ENCODE results near the gene ADAMTS13. TPM values are rescaled to one million over a fixed set of nuclear protein-coding genes. Genes with fewer than 3 reads are reported as not detected.

ADAMTS13 gene
- total RNA-seq, 2 donors from 2014 or later, result 2.0 to 2.4 TPM

GRCh38 chr9:133377721-133378216 lies 44.4 kb upstream of the ADAMTS13 start:
- Histone ChIP-seq H3K27me3 (no peaks in the 10 kb centered on the region), H3K36me3 (peaks cover 6% of the 10 kb centered on the region), H3K4me3 (no peak overlapping the region), H3K9me3 (no peaks in the 10 kb centered on the region), H3K27ac (no peak overlapping the region), H3K4me1 (peaks cover 0 to 25% of the 10 kb centered on the region in 2 donors)
- no peak for TF ChIP-seq CTCF (IDR thresholded peaks at IDR 0.05)
- DNase-seq (ENCODE audit: low spot score), result no peak

- DNase-seq (ENCODE audit: low spot score), result no peak
- no peaks in the 10 kb centered on the region for H3K27me3 ChIP-seq
- H3K27ac ChIP-seq, result no peak overlapping the region
- no peak for TF ChIP-seq CTCF (IDR thresholded peaks at IDR 0.05)
- H3K4me1 ChIP-seq, result peaks cover 0 to 18% of the 10 kb centered on the region in 2 donors
- no peak overlapping the region for H3K4me3 ChIP-seq
- H3K36me3 ChIP-seq, result no peaks in the 10 kb centered on the region
- no peaks in the 10 kb centered on the region for H3K9me3 ChIP-seq
Measured at GRCh38 chr9:133378408-133378962, 43.7 kb upstream of the ADAMTS13 start.

DNA sequence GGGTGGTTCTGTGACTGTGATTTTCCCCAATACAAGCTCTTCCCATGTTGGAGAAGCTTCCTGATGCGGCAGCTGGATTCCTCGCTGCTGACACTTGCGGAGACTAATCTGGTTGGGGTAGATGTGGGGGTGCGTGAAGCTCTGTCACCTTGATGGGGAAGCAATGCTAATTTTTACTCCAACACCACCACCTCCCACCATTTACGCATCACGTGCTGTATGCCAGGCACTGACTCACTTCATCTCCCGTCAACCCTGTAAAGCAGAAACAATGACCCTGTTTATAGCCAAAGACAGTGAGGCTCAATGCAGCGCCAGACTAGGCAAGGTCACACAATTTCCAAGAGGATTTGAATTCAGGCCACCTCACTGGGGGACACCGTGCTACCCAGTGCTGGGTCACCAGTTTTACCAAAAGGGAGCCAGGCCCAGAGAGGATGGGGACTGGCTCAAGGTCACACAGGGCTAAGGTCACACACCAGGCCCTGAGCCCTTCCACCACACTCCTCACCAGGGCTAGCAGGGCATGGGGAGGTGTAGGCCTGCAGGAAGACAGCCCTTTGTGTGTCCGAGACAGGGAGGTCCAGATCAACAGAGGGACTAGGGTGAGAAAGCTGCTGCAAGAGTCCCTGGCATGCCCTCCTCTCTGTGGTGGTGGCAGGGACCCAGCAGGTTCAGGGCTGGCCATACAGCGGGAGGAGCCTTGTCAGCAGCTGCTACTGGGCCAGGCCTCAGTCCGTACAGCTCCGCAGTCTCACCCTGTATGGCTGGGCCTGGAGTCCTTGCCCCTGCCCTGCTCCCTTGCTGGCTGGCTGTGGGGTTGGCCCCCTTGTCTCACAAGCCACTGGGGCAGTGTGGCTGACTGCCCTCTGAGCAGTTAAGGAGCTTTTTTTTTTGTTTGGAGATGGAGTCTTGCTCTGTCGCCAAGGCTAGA lies 42.7 kb upstream of the ADAMTS13 start:
- Histone ChIP-seq H3K9me3 (no peaks in the 10 kb centered on the region), H3K27me3 (no peaks in the 10 kb centered on the region), H3K4me1 (peaks cover 0 to 12% of the 10 kb centered on the region in 2 donors), H3K36me3 (no peaks in the 10 kb centered on the region), H3K4me3 (no peak overlapping the region), H3K27ac (no peak overlapping the region)
- DNase-seq (ENCODE audit: low spot score), result no peak
- no peak for TF ChIP-seq CTCF (IDR thresholded peaks at IDR 0.05)

DNA sequence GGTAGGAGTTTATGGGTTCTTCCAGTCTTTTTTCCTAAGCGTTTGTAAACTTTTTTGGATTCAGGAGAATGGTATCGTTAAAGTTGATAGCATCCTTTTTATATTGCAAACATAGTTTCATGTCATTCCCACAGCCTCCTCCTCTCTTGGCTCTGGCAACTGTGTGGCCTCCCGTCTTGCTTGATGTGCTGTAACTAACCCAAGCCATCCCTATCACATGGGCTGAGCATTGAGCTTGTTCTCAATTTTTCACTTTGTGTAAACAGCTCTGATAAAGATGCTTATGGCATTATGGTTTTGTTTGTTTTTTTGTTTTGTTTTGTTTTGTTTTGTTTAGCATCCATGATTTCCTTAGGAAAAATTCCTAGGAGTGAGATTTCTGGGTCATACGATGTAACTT lies 41.4 kb upstream of the ADAMTS13 start:
- no peaks in the 10 kb centered on the region for H3K9me3 ChIP-seq
- no peaks in the 10 kb centered on the region for H3K27me3 ChIP-seq
- H3K36me3 ChIP-seq, result no peaks in the 10 kb centered on the region
- DNase-seq (ENCODE audit: low spot score), result no peak
- H3K27ac ChIP-seq, result no peak overlapping the region
- no peak for TF ChIP-seq CTCF (IDR thresholded peaks at IDR 0.05)
- no peak overlapping the region for H3K4me3 ChIP-seq
- H3K4me1 ChIP-seq, result peaks cover 0 to 8% of the 10 kb centered on the region in 2 donors

DNA sequence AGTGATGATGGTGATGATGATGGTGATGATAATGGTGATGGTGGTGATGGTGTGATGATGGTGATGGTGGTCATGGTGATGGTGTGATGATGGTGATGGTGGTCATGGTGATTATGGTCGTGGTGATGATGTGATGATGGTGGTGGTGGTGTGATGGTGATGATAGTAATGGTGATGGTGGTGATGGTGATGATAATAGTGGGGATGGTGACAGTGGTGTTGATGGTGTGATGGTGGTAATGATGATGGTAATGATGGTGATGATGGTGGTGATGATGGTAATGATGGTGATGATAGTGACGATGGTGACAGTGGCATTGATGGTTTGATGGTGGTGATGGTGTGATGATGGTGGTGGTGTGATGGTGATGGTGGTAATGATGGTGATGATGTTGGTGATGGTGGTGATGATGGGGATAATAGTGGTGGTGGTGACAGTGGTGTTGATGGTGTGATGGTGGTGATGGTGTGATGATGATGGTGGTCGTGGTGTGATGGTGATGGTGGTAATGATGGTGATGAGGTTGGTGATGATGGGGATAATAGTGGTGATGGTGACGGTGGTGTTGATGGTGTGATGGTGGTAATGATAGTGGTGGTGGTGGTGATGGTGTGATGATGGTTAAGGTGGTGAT lies 39.5 kb upstream of the ADAMTS13 start:
- no peaks in the 10 kb centered on the region for H3K9me3 ChIP-seq
- no peaks in the 10 kb centered on the region for H3K4me1 ChIP-seq
- DNase-seq (ENCODE audit: low spot score), result no peak
- no peak for TF ChIP-seq CTCF (IDR thresholded peaks at IDR 0.05)
- no peak overlapping the region for H3K27ac ChIP-seq
- H3K4me3 ChIP-seq, result no peak overlapping the region
- H3K27me3 ChIP-seq, result no peaks in the 10 kb centered on the region
- H3K36me3 ChIP-seq, result no peaks in the 10 kb centered on the region

All from right atrium auricular region (tissue), 2 donors.